GM12873 (cell line): ENCODE results near the gene KRT32.

Source experiments
- CTCF ChIP-seq: IDR thresholded peaks from 2 replicates; pipeline ENCODE4 v1.5.1; 2012; ENCODE audit warnings: low read depth, mild to moderate bottlenecking, moderate library complexity, low read length, control low read depth; ENCODE audit not compliant: insufficient read depth; ENCODE audit errors: missing control alignments

KRT32 gene

DNA sequence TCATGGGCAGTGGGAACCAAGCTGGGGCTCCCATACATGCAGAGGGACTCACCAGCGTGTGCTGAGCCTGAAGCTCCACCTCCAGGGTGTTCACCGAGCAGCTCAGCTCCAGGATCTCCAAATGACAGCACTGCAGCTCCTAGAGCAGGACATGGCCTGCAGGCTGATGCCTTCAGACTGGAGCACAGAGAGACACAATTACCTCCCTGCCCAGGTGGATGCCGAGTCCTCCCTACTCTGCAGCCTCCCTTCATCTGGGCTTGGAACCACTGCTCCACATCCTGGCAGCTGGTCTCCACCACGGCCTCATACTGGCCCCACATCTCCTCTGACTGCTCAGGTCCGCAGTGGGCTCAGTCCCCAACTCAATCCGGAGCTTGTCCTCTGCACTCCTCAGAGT, 18.2 kb downstream of the KRT32 start:
- TF ChIP-seq CTCF, result no peak

DNA sequence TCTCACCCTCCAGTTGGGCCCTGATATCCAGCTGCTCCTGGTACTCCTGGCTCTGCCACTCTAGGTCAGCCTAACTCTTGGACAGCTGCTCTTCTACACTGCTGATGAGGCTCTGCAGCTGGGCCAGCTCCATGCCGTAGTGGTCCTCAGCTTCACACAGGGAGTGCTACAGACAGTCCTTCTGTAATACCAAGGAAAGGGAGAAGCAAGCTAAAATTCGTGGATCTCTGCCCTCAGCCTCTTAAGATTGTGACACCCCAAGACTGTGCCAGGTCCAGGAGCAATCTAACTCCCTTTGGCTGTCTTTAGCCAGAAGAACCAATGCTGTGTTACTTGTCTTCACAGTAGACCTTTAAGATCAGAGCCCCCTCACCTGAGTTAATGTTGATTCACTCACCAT, 18.7 kb downstream of the KRT32 start:
- TF ChIP-seq CTCF, result no peak

DNA sequence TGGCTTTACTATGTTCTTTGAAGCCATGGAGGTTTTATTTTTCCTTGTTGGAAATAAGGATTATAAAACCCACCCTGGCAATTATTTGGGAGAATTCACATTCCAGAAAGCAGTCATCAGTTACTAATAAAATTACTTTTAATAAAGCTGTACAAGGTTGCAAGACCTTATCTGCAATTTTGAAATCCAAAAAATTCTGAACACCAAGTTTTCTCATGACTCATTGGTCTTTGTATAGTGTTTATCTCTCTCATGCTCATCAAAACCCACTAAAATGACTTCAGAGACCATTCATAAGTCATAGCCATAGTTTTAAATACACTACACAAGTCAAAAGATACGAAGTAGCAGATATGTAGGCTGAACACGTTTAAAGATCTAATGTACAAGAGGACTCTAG, 20.4 kb downstream of the KRT32 start:
- TF ChIP-seq CTCF, result no peak

- TF ChIP-seq CTCF, result no peak
These were observed 22.5 kb downstream of the KRT32 start for GRCh38 chr17:41444640-41445039.

DNA sequence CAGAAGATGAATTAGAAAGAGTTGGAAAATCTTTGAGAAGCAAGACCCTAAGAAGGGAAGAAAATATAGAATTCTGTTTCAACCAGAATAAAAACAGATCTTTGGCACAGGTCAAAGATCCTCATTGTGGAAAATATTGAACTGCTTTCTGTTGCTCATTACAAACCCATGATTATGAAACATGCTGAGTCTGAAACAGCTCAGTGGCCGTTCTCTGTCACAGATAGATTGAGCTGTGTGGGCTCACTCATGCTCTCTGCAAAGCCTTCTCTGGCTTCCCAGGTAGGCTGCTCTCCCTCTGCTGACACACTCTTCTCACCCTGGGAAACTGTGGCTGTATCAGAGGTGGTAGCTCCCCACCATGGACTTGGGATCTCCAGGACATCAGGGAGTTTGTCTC, 23.0 kb downstream of the KRT32 start:
- TF ChIP-seq CTCF, result no peak

GRCh38 chr17:41442739-41443138, 24.4 kb downstream of the KRT32 start:
- no peak for TF ChIP-seq CTCF

- no peak for TF ChIP-seq CTCF
These were observed 26.6 kb downstream of the KRT32 start, which contains the start of gene KRT38 for GRCh38 chr17:41440531-41441033. TSS of gene KRT38 (minus strand) at chr17:41440983. CDS start at chr17:41440921, 62 bp downstream.
